ENCODE data around the gene PLOD3.

Gene PLOD3

GRCh38 chr7:101245147-101245668 lies 27.8 kb upstream of the PLOD3 start:
- no peaks in the 10 kb centered on the region for H3K9me3 ChIP-seq (ENCODE audit: low read length)
- no peak overlapping the region for H3K9ac ChIP-seq (ENCODE audit: low read length)
- H3K27me3 ChIP-seq (ENCODE audit: control insufficient read depth in 1 of 2, insufficient read depth in 2 of 2, low read length in 2 of 2) = no peaks in the 10 kb centered on the region
- H3K36me3 ChIP-seq (ENCODE audit: insufficient read depth, low read length) = peaks cover 15% of the 10 kb centered on the region
- peak overlapping the region; percentile 72 to 96 for H3K4me3 ChIP-seq (ENCODE audit: low read depth in 1 of 2, low read length in 2 of 2)
- H3K4me1 ChIP-seq (ENCODE audit: insufficient read depth, low read length) = peaks cover 24% of the 10 kb centered on the region
- peak overlapping the region; percentile 96 for H3K27ac ChIP-seq (ENCODE audit: low read depth, low read length)

GRCh38 chr7:101244375-101245146 lies 27.2 kb upstream of the PLOD3 start, which contains the start of gene FIS1:
FIS1 (minus strand) TSS chr7:101245081; CDS start chr7:101245004, 77 bp downstream.
- Histone ChIP-seq H3K9me3 (ENCODE audit: low read length) (no peaks in the 10 kb centered on the region), H3K4me1 (ENCODE audit: insufficient read depth, low read length) (peaks cover 23% of the 10 kb centered on the region), H3K27ac (ENCODE audit: low read depth, low read length) (peak within 1 kb of the TSS; percentile 96), H3K36me3 (ENCODE audit: insufficient read depth, low read length) (peaks cover 22% of the 10 kb centered on the region), H3K27me3 (ENCODE audit: control insufficient read depth in 1 of 2, insufficient read depth in 2 of 2, low read length in 2 of 2) (no peaks in the 10 kb centered on the region), H3K9ac (ENCODE audit: low read length) (peak within 1 kb of the TSS; percentile 84), H3K4me3 (ENCODE audit: low read depth in 1 of 2, low read length in 2 of 2) (peak within 1 kb of the TSS; percentile 72 to 96)

DNA sequence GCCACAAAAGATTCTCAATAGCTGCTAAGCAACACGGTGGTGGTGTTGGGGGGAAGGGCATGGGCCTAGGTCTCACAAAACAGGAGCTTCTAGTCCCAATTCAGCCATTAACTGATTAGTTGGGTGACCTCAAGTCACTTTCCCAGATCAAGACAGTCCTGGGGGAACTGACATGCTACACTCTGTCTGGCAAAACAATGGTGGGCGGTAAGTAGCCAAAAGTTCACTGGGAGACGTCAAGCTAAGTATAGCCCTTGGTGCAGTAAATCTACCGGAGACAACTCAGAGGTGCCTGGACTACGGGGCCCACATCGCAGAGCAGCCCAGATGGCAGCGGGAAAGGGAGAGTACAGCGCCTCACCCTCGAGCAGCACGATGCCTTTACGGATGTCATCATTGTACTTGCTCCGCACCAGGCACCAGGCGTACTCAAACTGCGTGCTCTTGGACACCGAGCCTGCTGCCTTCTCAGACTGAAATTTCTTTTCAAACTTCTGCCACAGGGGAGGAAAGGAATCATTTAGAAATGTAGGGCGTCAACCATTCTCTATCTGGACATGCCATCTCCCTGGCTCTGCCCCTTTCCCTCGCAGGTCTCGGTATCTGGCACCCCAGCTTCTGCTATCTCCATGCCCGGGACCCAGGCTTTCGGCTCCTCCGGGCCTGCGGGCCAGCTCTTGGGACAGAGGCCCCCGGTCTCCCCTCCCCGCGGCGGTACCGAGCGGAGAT lies 26.4 kb upstream of the PLOD3 start:
- H3K27ac ChIP-seq (ENCODE audit: low read depth, low read length) = peak overlapping the region; percentile 96
- peak overlapping the region; percentile 72 to 96 for H3K4me3 ChIP-seq (ENCODE audit: low read depth in 1 of 2, low read length in 2 of 2)
- peak overlapping the region; percentile 84 for H3K9ac ChIP-seq (ENCODE audit: low read length)
- no peaks in the 10 kb centered on the region for H3K27me3 ChIP-seq (ENCODE audit: control insufficient read depth in 1 of 2, insufficient read depth in 2 of 2, low read length in 2 of 2)
- H3K4me1 ChIP-seq (ENCODE audit: insufficient read depth, low read length) = peaks cover 23% of the 10 kb centered on the region
- H3K9me3 ChIP-seq (ENCODE audit: low read length) = no peaks in the 10 kb centered on the region
- peaks cover 26% of the 10 kb centered on the region for H3K36me3 ChIP-seq (ENCODE audit: insufficient read depth, low read length)

- Histone ChIP-seq H3K36me3 (ENCODE audit: insufficient read depth, low read length) (peaks cover 26% of the 10 kb centered on the region), H3K4me3 (ENCODE audit: low read depth in 1 of 2, low read length in 2 of 2) (no peak overlapping the region), H3K27me3 (ENCODE audit: control insufficient read depth in 1 of 2, insufficient read depth in 2 of 2, low read length in 2 of 2) (no peaks in the 10 kb centered on the region), H3K27ac (ENCODE audit: low read depth, low read length) (no peak overlapping the region), H3K4me1 (ENCODE audit: insufficient read depth, low read length) (peaks cover 38% of the 10 kb centered on the region), H3K9me3 (ENCODE audit: low read length) (no peaks in the 10 kb centered on the region), H3K9ac (ENCODE audit: low read length) (no peak overlapping the region)
Observed at GRCh38 chr7:101241443-101242349, 24.3 kb upstream of the PLOD3 start.

DNA sequence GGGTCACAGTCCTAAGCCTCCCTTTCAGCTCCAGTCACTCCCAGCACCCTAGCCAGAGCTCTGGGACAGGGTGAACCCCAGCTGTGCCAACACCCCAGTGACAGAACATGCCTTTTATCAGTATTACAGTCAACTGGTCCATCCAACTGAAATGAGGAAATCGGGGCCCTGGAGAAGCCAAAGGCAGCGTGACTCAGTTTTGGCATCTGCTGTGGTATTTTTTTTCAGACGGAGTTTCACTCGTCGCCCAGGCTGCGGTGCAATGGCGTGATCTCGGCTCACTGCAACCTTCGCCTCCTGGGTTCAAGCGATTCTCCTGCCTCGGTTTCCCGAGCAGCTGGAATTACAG lies 23.6 kb upstream of the PLOD3 start:
- peaks cover 35% of the 10 kb centered on the region for H3K4me1 ChIP-seq (ENCODE audit: insufficient read depth, low read length)
- H3K9ac ChIP-seq (ENCODE audit: low read length) = no peak overlapping the region
- H3K4me3 ChIP-seq (ENCODE audit: low read depth in 1 of 2, low read length in 2 of 2) = no peak overlapping the region
- no peaks in the 10 kb centered on the region for H3K27me3 ChIP-seq (ENCODE audit: control insufficient read depth in 1 of 2, insufficient read depth in 2 of 2, low read length in 2 of 2)
- H3K36me3 ChIP-seq (ENCODE audit: insufficient read depth, low read length) = peaks cover 26% of the 10 kb centered on the region
- no peaks in the 10 kb centered on the region for H3K9me3 ChIP-seq (ENCODE audit: low read length)
- no peak overlapping the region for H3K27ac ChIP-seq (ENCODE audit: low read depth, low read length)

DNA sequence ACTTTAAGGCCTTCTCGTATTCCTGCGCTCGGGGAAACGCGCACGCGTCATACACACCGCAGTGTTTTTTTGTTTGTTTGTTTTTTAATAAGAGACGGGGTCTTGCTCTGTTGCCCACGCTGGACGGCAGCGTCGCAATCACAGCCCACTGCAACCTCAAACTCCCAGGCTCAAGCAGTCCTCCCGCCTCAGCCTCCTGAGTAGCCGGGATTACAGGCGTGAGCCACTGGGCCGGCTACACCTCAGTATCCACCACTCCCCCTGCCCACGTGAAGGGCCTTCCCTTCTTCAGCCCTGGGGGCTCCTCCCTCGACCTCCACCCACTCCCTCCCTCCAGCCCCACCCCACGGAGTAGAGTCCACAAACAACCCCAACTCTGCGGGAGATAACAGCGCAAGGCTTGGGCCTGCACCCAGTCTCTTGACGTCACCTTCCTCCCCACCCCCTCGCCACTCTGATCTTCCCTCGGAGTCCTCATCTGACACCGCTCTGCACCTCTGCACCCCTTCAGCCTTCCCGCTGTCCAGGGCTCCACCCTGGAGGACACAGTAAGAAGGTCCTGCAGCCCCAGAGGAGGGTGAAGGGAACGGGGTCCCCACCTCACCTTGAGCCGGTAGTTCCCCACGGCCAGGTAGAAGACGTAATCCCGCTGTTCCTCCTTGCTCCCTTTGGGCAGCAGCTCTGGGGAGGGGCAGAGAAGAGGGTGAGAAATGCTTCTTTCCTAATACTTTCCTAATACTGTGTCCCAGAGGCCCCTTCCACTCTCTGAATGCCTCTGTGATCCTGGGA lies 23.0 kb upstream of the PLOD3 start:
- Histone ChIP-seq H3K9ac (ENCODE audit: low read length) (no peak overlapping the region), H3K4me3 (ENCODE audit: low read depth in 1 of 2, low read length in 2 of 2) (no peak overlapping the region), H3K36me3 (ENCODE audit: insufficient read depth, low read length) (peaks cover 26% of the 10 kb centered on the region), H3K27ac (ENCODE audit: low read depth, low read length) (no peak overlapping the region), H3K27me3 (ENCODE audit: control insufficient read depth in 1 of 2, insufficient read depth in 2 of 2, low read length in 2 of 2) (no peaks in the 10 kb centered on the region), H3K4me1 (ENCODE audit: insufficient read depth, low read length) (peaks cover 30% of the 10 kb centered on the region), H3K9me3 (ENCODE audit: low read length) (no peaks in the 10 kb centered on the region)

DNA sequence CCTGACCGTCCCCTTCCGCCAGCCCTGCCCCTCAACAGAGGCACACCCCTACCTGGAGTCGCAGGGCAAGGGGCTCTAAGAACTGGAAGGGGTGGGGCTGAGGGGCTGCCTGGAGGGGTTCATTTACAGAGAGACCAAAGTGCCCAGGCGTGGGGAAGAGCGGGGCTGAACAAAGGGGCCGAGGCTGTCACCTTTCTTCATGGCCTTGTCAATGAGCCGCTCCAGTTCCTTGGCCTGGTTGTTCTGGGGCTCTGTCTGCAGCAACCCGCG lies 22.5 kb upstream of the PLOD3 start:
- Histone ChIP-seq H3K4me3 (ENCODE audit: low read depth in 1 of 2, low read length in 2 of 2) (no peak overlapping the region), H3K4me1 (ENCODE audit: insufficient read depth, low read length) (peaks cover 28% of the 10 kb centered on the region), H3K36me3 (ENCODE audit: insufficient read depth, low read length) (peaks cover 26% of the 10 kb centered on the region)

GRCh38 chr7:101239191-101239950 lies 22.0 kb upstream of the PLOD3 start:
- Histone ChIP-seq H3K9me3 (ENCODE audit: low read length) (no peaks in the 10 kb centered on the region), H3K9ac (ENCODE audit: low read length) (no peak overlapping the region), H3K4me3 (ENCODE audit: low read depth in 1 of 2, low read length in 2 of 2) (no peak overlapping the region), H3K4me1 (ENCODE audit: insufficient read depth, low read length) (peaks cover 28% of the 10 kb centered on the region), H3K27me3 (ENCODE audit: control insufficient read depth in 1 of 2, insufficient read depth in 2 of 2, low read length in 2 of 2) (no peaks in the 10 kb centered on the region), H3K27ac (ENCODE audit: low read depth, low read length) (no peak overlapping the region), H3K36me3 (ENCODE audit: insufficient read depth, low read length) (peaks cover 26% of the 10 kb centered on the region)

More for the DNA sequence above, 22.5 kb upstream of the PLOD3 start:
- Histone ChIP-seq H3K27ac (ENCODE audit: low read depth, low read length) (no peak overlapping the region), H3K27me3 (ENCODE audit: control insufficient read depth in 1 of 2, insufficient read depth in 2 of 2, low read length in 2 of 2) (no peaks in the 10 kb centered on the region), H3K9me3 (ENCODE audit: low read length) (no peaks in the 10 kb centered on the region), H3K9ac (ENCODE audit: low read length) (no peak overlapping the region)

DNA sequence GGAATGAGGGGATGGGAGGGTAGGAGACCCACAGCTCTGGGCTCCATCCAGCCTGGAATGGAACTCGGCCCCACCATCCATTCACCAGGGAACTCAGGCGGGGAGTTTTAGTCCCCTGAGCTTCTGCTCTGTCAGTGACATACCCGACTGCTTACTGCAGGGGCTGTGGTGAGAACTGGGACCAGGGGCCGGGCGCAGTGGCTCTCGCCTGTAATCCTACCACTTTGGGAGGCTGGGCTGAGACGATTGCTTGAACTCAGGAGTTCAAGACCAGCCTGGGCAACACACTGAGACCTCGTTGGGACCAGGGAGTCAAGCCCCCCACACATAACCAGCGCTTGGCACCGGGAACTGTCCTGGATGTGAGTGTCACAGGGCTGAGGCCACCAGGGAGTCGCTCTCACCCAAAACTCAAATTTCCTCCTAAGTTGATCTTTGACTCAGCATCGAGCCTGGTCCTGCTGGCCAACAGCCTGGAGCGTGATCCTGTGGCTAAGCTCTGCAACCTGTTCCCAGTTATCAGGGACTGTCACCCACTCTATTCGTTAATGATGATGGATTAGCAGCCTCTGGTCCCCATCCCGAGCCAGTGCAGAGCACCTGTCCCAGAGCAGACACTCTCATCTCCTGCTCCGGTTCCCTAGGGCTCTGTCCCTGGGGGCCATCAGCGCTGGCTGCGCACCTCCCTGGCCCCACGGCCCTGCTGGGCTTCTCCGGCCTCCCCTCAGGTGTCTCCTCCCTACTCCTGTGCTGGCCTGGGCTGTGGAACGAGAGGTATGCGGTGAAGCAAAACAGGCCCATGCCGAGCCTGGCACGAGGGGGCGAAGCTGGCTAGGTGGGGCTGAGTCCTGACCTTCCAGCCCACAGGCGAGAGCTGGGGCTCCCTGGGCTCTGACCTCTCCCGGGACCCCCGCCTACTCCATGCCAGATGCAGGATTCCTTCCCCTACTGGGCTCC lies 21.1 kb upstream of the PLOD3 start:
- Histone ChIP-seq H3K27me3 (ENCODE audit: control insufficient read depth in 1 of 2, insufficient read depth in 2 of 2, low read length in 2 of 2) (no peaks in the 10 kb centered on the region), H3K27ac (ENCODE audit: low read depth, low read length) (peak overlapping the region; percentile 14), H3K9ac (ENCODE audit: low read length) (no peak overlapping the region), H3K4me3 (ENCODE audit: low read depth in 1 of 2, low read length in 2 of 2) (no peak overlapping the region), H3K4me1 (ENCODE audit: insufficient read depth, low read length) (peaks cover 22% of the 10 kb centered on the region), H3K9me3 (ENCODE audit: low read length) (no peaks in the 10 kb centered on the region), H3K36me3 (ENCODE audit: insufficient read depth, low read length) (peaks cover 26% of the 10 kb centered on the region)

Measured in muscle layer of colon (tissue), 2 donors.